SK-N-SH treated with all-trans-retinoic acid at 6 μM for 48 hours (cell line): ENCODE results near the gene PHKA2.

Experiments
- ARNTL ChIP-seq: fragments of 450-650 bp; formaldehyde crosslinking; IDR thresholded peaks from 2 replicates; pipeline ENCODE4 v1.5.0; 2020; ENCODE audit warnings: low read depth, mild to moderate bottlenecking, moderate library complexity, borderline replicate concordance
- CREB5 ChIP-seq: fragments of 250-450 bp; sonication (Bioruptor Pico); IDR thresholded peaks from 2 replicates; pipeline ENCODE4 v1.5.1; 2020; ENCODE audit warnings: low read depth, mild to moderate bottlenecking, moderate library complexity
- ESRRG ChIP-seq: fragments of 250-450 bp; sonication (Bioruptor Pico); IDR thresholded peaks from 2 replicates; pipeline ENCODE4 v1.6.1; 2021; ENCODE audit warnings: mild to moderate bottlenecking
- PATZ1 ChIP-seq: fragments of 250-450 bp; sonication (Bioruptor Pico); IDR thresholded peaks from 2 replicates; pipeline ENCODE4 v1.8.0; 2020; ENCODE audit warnings: mild to moderate bottlenecking, moderate library complexity, borderline replicate concordance
- ZC3H10 ChIP-seq: fragments of 250-450 bp; sonication (Bioruptor Pico); IDR thresholded peaks from 2 replicates; pipeline ENCODE4 v1.5.1; 2021; ENCODE audit warnings: mild to moderate bottlenecking, moderate library complexity
- ZFP3 ChIP-seq: fragments of 250-450 bp; sonication (Bioruptor Pico); IDR thresholded peaks from 2 replicates; pipeline ENCODE4 v1.5.0; 2020; ENCODE audit warnings: mild to moderate bottlenecking, moderate library complexity

- TF ChIP-seq ZFP3, result no peak
- TF ChIP-seq ZC3H10 (CRISPR knock-in tag), result no peak
- no peak for TF ChIP-seq PATZ1
- no peak for TF ChIP-seq ARNTL (CRISPR knock-in tag)
- TF ChIP-seq ESRRG (CRISPR knock-in tag), result no peak
- no peak for TF ChIP-seq CREB5
Observed at GRCh38 chrX:18934708-18935107, 49.2 kb downstream of the PHKA2 start.
